22Rv1 (cell line): Measurements from ENCODE around the gene MAP4K2.

Experiments used
- CTCF ChIP-seq: fragments of 450-650 bp; IDR thresholded peaks from 2 replicates; pipeline ENCODE4 v1.5.1; 2017; ENCODE audit warnings: mild to moderate bottlenecking
- ZFX ChIP-seq: fragments of 450-650 bp; IDR thresholded peaks from 2 replicates; pipeline ENCODE4 v1.6.1; 2017; ENCODE audit warnings: antibody characterized with exemption, borderline replicate concordance

GRCh38 chr11:64826062-64826461, 23.0 kb upstream of the MAP4K2 start:
- no peak for TF ChIP-seq CTCF
- TF ChIP-seq ZFX, result no peak
